ENCODE results near the gene SERTAD2. TPM values are rescaled to one million over a fixed set of nuclear protein-coding genes. Genes with fewer than 3 reads are reported as not detected.

Gene SERTAD2
- total RNA-seq, 1 donor from 2014 or later: 21.3 TPM

DNA sequence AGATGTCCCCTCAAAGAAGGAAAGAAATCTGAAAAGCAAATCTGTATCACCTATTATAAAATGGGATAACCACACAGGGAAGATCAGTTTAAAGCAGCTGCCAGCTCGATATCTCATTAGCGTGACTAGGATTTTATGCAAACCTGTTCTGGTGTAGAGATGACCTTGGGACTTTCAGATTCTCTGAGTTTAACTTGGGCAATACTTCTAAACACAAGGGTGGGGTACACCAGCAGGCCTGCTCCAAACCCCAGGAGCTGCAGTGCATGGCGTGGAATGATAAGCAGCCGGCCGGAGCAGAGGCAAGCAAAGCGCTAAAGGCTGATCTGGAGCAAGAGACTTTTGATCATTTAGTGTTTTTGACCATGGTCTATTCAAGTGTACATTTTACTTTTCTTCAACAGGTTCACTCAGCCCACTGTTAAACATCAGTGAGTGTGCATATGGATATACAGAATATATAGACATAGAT is 4.7 kb downstream of the SERTAD2 start:
- no peak for DNase-seq (ENCODE audit: low read depth)

- peak; percentile 69 for DNase-seq (ENCODE audit: low read depth)
These were observed 7.5 kb downstream of the SERTAD2 start for GRCh38 chr2:64646007-64646880.

DNA sequence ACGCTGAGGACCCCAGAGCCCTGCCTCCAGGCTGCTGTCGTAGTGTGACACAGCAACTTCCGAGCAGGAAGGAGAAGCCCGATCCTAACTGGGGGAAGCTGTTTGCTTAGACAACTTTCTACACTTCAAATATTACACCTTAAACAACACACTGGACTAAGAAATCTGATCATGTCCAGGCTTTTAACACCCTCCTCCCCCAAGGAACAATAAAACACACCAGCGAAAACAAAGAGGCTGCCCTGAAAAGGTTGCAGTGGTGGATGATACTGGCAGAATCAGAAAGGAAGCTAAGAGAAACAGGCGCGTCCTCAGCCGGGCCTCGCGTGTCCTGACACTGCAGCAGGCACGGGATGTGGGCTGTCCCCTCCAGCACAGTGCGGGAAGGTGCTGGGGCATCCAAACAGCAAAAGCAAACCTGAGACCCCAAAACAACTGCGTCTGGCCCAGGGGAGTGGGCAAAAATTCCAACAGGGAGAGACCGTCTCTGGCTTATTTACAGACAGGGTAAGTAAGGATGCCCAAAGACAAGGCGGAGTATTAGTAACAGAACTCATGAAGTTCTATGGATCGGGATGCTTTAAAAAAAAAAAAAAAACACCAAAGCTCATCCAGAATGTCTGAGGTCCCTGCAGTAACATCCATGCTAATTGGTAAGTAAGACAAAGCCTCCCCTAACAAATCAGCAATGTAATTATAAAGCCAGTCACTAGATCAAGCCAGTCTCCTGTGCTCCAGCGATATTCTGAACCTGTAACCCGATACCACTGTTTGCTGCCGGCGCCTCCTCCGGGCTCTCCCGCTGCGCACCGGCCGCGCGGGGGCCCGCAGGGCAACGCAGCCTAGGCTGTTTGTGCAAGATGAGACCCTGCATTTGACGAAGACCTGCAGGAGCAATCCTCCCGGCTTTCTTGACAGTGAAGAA is 9.0 kb downstream of the SERTAD2 start:
- DNase-seq (ENCODE audit: low read depth): peak; percentile 78

DNA sequence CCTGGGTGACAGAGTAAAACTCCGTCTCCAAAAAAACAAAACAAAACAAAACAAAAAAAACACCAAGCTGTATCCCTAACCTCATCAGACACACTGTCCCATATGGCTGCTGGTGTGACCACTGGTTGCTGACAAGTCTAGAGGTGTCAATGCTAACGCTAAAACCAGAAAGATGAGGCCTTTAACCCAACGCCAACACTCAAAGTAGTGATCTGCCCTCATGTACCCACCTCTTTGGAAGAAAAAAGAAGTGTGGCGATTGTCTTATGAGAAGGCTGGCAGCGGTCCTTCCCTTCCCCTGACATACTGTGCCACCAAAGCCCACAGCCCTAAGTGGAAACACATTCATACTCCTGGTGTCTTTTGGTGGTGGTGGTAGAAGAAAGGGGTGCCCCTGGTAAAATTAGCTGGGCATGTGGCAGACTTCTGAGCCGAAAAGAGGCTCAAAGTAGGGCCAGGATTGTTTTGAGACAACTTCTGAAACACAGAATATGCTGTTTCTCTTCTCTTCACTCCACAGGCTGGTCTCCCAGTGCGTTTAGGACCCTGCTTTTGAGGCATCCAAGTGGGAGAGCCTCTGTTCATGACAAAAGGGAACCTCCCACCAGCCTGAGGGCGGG is 9.8 kb downstream of the SERTAD2 start:
- DNase-seq (ENCODE audit: low read depth): no peak

GRCh38 chr2:64641599-64641998 is 12.1 kb downstream of the SERTAD2 start:
- no peak for DNase-seq (ENCODE audit: low read depth)

DNA sequence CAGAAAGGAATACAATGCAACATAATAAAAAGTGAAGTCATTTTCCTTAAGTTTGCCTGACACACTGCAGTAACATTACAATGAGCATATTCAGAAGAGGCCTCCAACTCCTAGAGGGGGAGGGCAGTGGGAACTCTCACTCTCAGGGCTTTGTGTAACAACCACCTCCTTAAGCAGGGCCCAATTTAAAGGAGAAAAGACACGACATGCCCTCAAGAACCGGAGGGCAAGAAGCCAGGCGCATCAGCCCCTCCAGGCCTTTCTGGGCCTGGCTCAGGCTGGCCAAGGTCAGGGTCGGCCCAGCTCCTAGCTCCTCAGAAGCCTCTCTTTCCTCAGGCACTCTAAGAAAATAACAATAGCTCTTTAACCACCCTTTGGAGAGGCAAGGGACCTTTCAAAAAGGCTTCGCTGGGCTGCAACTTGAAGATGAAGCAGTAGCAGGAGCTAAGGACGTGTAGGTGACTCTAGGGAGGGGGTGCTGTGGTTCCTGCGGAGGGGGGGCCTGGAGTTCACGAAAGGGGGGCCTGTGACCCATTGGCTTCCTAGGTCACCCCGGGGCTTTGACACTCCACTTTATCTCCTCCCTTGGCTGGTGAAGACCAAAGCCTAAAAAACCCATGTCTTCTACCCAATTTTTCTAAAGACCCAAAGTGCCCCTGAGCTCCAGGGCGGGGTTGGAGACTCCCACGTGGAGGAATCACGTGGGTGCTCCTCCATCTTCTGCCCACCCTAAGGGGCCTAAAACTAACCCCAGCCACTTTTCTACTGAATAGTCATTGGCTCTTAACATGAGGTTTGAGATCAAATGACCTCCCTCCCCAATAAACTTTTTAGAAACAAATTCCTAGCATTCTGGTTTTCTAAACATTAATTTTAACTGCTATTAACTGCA is 13.3 kb downstream of the SERTAD2 start:
- DNase-seq (ENCODE audit: low read depth): no peak

DNA sequence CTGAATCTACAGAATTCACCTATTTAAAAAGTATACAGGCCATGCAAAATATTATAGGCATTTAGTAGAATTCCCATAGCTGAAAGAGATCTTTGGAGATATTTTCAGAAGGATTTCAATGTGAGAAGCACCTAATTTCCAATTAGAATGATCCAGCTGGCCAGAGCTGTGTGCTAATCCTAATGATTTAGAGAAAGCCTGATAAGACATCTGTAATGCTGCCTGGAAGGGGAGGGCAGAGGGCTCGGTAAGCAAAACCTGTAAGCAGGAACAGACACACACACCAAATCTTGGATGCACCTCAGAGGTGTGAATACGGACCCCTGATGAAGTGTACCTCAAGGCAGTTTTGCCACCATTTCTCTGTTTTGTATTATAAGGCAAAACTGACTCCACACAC is 14.0 kb downstream of the SERTAD2 start:
- no peak for DNase-seq (ENCODE audit: low read depth)

DNA sequence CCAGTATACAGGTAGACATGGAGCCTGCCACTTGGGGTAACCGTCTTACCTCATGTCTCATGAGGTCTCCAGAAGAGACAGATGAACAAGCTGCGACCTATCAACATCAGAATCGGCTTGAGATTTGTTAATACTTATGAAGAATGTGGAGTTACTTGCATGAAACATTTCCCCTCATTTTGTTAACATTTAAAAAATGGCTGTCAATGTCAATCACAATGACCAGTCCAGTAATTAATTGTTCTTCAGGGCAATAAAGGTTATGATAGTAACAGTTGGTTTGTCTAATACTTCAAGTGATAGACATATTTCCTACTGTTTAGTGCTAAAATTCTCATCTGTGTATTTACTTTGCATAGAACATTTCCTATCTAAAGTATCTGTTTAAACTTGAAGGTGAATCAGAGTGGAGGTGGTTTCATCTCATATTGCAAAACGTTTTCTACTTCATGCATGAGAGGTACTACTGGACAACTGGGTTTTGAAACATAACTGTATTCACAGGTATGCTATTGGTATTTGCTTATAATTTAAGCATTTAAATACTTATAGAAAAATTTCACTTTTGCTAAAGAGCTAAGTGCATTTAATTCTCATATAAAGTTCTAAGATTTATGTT is 15.1 kb downstream of the SERTAD2 start:
- no peak for DNase-seq (ENCODE audit: low read depth)

GRCh38 chr2:64637931-64638330 is 15.8 kb downstream of the SERTAD2 start:
- DNase-seq (ENCODE audit: low read depth): no peak

DNA sequence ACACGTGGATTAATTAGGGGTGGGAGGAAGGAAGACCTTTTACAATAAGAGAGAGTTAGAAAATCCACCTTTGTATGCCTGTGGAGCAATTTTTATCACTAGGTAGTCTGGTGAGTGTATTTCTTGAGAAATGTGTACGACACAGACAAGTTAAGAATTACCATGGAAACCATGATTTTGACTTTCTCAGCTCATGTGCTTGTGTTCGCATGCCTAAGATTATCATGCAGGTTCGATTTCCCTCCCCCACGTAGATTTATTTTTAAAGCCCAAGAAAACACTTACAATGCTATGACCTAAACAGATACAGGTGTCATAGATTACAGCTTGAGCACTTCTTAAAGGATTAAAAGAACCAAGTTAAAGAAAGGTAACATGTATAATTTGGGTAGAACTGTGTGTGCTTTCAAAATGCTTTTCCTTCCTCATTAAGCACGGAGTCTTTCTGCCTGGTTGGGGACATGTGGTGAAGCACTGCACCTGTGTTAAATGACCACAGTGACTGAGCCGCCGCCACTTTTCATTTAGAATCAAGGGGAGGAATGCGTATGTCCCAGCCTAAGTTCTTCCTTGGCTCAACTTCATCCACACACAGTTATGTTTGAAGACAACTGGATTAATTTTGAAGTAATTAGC is 16.6 kb downstream of the SERTAD2 start:
- DNase-seq (ENCODE audit: low read depth): no peak

GRCh38 chr2:64635976-64636911 is 17.5 kb downstream of the SERTAD2 start:
- DNase-seq (ENCODE audit: low read depth): no peak

DNA sequence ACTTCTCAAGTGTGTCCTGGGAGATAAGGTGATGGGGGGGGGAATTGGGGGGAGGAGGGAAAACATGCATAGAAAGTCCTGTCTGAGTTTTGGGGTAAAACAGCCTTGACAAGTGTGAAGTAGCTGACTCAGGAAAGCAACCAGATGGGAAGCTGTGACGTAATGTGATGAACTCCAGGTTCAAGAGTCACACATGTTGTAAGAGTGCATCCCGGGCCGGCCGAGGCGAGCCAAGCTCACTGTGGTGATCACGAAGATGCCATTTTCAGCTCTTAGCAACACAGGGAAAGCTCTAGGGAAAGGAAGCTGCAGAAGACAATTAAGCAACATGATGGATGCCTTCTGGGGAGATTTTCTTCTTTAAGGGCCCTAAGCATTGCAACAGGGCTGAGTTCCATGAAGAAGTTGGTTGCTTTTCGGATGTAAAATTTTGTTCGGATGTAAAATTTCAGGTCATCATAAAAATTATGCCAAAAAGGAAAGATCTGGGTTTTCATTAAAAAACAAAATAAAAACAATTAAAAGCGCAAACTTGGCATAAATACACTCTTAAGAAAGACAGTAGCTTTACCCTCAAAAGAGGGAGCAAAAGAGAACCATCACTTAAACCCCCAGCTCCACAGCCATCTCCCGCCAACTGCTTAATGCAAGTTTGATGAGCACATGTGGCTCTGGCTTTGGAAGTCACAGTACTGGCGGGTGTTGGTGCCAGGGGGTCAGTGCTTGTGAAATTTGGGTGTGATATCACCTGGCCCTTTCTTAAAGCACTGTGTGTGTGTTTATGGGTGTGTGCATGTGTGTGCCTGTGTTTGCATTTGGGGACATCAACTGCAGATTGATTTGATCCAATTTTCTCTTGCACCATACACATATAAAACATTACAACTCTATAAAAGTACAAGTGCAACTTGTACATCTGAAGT is 19.1 kb downstream of the SERTAD2 start:
- no peak for DNase-seq (ENCODE audit: low read depth)

- no peak for DNase-seq (ENCODE audit: low read depth)
These were observed 20.6 kb downstream of the SERTAD2 start for GRCh38 chr2:64632835-64633819.

DNA sequence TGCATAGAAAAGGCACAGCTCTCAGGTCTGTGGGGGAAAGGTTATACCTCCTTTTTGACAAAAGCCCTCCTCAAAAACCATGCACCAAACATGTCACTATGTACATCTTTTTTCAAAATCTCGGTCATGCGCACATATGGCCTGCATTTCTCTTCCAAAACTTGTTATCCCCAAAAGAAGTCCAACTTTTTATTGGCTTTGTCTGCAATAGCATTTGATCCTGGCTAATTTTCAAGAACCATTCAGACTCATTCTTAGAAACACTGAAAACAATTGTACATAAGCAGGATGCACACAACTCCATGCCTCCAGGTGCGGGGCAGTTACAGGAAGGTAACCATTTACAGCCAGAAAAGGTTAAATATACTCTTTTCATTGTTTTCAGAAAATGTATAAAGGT is 21.9 kb downstream of the SERTAD2 start:
- no peak for DNase-seq (ENCODE audit: low read depth)

DNA sequence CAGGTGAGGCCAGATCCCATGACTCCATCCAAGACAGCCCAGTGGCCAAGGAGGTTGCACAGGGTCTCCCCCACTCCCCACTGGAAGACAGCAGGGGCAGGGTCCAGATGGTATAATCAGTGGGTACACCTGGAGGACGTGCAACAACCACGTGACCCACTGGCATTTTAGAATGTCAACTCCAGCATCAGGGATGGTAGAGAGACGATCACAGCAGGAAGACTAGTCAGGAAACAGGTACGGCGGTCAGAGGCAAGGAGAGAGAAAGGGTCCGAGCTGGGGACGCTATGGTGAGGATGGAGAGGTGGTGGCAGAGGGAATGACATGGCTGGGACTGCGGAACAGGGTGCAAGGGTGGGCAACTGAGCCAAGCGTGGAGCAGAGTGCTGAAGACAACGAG is 23.0 kb downstream of the SERTAD2 start:
- DNase-seq (ENCODE audit: low read depth): no peak

DNA sequence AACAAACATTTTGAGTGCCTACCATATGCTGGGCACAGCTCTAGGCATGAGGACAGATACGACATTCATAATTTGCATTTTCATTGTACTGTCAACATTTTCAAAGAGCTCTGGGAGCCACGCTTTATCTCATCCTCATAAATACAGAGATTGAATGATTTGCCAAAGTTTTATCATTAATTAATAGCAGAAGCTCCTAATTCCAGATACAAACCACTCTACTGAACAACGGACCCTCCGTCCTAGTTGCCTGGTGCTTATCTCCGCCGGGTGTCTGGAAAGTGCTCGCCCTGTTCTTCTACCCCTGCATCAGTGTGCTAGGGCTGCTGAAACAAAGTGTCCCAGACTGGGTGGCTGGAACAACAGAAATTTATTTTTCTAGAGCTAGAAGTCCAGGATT is 23.8 kb downstream of the SERTAD2 start:
- DNase-seq (ENCODE audit: low read depth): no peak

DNA sequence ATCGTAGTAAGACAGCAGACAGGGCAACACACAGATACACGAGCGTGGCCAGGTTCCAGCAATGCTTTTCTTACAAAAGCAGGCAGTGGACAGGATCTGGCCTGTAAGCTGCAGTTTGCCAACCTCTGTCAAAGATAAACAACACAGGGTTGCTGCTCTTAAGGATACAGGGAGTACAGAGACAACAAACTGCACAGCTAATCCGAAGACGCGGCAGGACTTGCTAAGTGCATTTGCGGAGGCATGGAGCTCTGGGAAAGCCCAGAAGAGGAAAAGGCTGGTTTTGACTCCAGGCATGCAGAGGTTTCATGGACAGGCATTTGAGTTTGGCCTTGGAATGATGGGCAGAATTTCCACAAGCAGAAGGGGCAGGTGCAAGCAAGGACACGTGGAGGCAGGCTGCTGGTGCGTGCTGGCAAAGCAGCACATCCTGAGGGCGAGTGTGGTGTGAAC is 24.4 kb downstream of the SERTAD2 start:
- DNase-seq (ENCODE audit: low read depth): no peak

Measured in renal cortical epithelial cell (primary cell).